HG02943 (cell line): ENCODE measurements around the gene PIK3C2B.
"Not testable (repeated sequence)": the region's sequence is repeated elsewhere in the genome, so short reads cannot be mapped to it uniquely, and the experiment has no call there.

Source experiments
- ATAC-seq: cut with Tn5 transposase; IDR thresholded peaks from one replicate; pipeline ENCODE4 v1.9.1; 2021; ENCODE audit warnings: mild to moderate bottlenecking, low read depth, moderate library complexity; ENCODE audit not compliant: unreplicated experiment

PIK3C2B gene

GRCh38 chr1:204507317-204508105 is 12.9 kb upstream of the PIK3C2B start:
- ATAC-seq: no peak

- peak; percentile 74 for ATAC-seq
Observed at GRCh38 chr1:204506969-204507316, 12.3 kb upstream of the PIK3C2B start.

- ATAC-seq: peak; percentile 65
Observed at GRCh38 chr1:204506201-204506968, 11.8 kb upstream of the PIK3C2B start.

- ATAC-seq: no peak
Observed at GRCh38 chr1:204505674-204506200, 11.1 kb upstream of the PIK3C2B start.

GRCh38 chr1:204503913-204504519 is 9.4 kb upstream of the PIK3C2B start:
- no peak for ATAC-seq

GRCh38 chr1:204503122-204503912 is 8.7 kb upstream of the PIK3C2B start:
- no peak for ATAC-seq

GRCh38 chr1:204502241-204502640 is 7.6 kb upstream of the PIK3C2B start:
- no peak for ATAC-seq

GRCh38 chr1:204499511-204500468 is 5.2 kb upstream of the PIK3C2B start:
- no peak for ATAC-seq

GRCh38 chr1:204498981-204499380 is 4.4 kb upstream of the PIK3C2B start:
- ATAC-seq: no peak

GRCh38 chr1:204495777-204496176 is 1.2 kb upstream of the PIK3C2B start:
- no peak for ATAC-seq

GRCh38 chr1:204495078-204495753 is 611 bp upstream of the PIK3C2B start:
- peak; percentile 17 for ATAC-seq

- ATAC-seq: peak; percentile 28
Observed at GRCh38 chr1:204493984-204494280, 673 bp downstream of the PIK3C2B start.

GRCh38 chr1:204493145-204493983 is 1.2 kb downstream of the PIK3C2B start:
- peak; percentile 4 for ATAC-seq

GRCh38 chr1:204491655-204492054 is 3.0 kb downstream of the PIK3C2B start:
- no peak for ATAC-seq

GRCh38 chr1:204487256-204487615 is 7.4 kb downstream of the PIK3C2B start:
- no peak for ATAC-seq

- not testable (repeated sequence) for ATAC-seq
Observed at GRCh38 chr1:204486513-204487255, 7.9 kb downstream of the PIK3C2B start.

GRCh38 chr1:204483791-204484190 is 10.8 kb downstream of the PIK3C2B start:
- ATAC-seq: no peak
